GM19455 (cell line): Measurements from ENCODE around the gene GFRA4.

Source experiments
- ATAC-seq: cut with Tn5 transposase; IDR thresholded peaks from one replicate; pipeline ENCODE4 v1.9.1; 2021; ENCODE audit not compliant: unreplicated experiment

GFRA4 gene

GRCh38 chr20:3655131-3655405, 8.1 kb downstream of the GFRA4 start:
- ATAC-seq: no peak

GRCh38 chr20:3654326-3655130, 8.7 kb downstream of the GFRA4 start:
- no peak for ATAC-seq

GRCh38 chr20:3653921-3654320, 9.3 kb downstream of the GFRA4 start:
- no peak for ATAC-seq

GRCh38 chr20:3652676-3653596, 10.3 kb downstream of the GFRA4 start:
- no peak for ATAC-seq

- no peak for ATAC-seq
These were observed 11.0 kb downstream of the GFRA4 start for GRCh38 chr20:3652221-3652620.

- ATAC-seq: no peak
These were observed 11.8 kb downstream of the GFRA4 start for GRCh38 chr20:3651204-3651962.

GRCh38 chr20:3648951-3649350, 14.2 kb downstream of the GFRA4 start:
- ATAC-seq: no peak

- ATAC-seq: no peak
These were observed 15.7 kb downstream of the GFRA4 start for GRCh38 chr20:3647473-3647872.

- no peak for ATAC-seq
These were observed 16.5 kb downstream of the GFRA4 start for GRCh38 chr20:3646651-3647050.

- ATAC-seq: no peak
These were observed 17.1 kb downstream of the GFRA4 start for GRCh38 chr20:3646067-3646440.

- no peak for ATAC-seq
These were observed 17.7 kb downstream of the GFRA4 start for GRCh38 chr20:3645309-3646066.

GRCh38 chr20:3640259-3640658, 22.9 kb downstream of the GFRA4 start:
- ATAC-seq: no peak

- ATAC-seq: no peak
These were observed 27.9 kb downstream of the GFRA4 start for GRCh38 chr20:3635346-3635745.

- no peak for ATAC-seq
These were observed 29.2 kb downstream of the GFRA4 start for GRCh38 chr20:3633913-3634478.

- ATAC-seq: no peak
These were observed 30.7 kb downstream of the GFRA4 start for GRCh38 chr20:3632311-3633004.

- no peak for ATAC-seq
These were observed 31.7 kb downstream of the GFRA4 start for GRCh38 chr20:3631534-3631933.

GRCh38 chr20:3630429-3630828, 32.8 kb downstream of the GFRA4 start:
- ATAC-seq: no peak

- ATAC-seq: no peak
These were observed 33.3 kb downstream of the GFRA4 start for GRCh38 chr20:3629893-3630292.

GRCh38 chr20:3628502-3629314, 34.5 kb downstream of the GFRA4 start:
- ATAC-seq: no peak
